GM13977 (cell line): Measurements from ENCODE around the gene SLC1A6.

Experiments
- DNase-seq: peaks from one replicate; pipeline ENCODE4 v3.0.0; 2012; ENCODE audit warnings: low spot score
- CTCF ChIP-seq: IDR thresholded peaks from 2 replicates; pipeline ENCODE4 v1.5.1; 2012; ENCODE audit warnings: mild to moderate bottlenecking, control low read depth; ENCODE audit not compliant: insufficient read depth; ENCODE audit errors: extremely low read depth, missing control alignments
- in situ Hi-C: fragments of 300-500 bp; cut with MboI; formaldehyde crosslinking; loops from one replicate; pipeline ENCODE4 v1.12.0; 2022; ENCODE audit warnings: low sequenced_read_pairs, low pct_unique_long_range_greater_than_20kb, mixed read lengths, inconsistent platforms; ENCODE audit not compliant: unreplicated experiment

The SLC1A6 gene

GRCh38 chr19:15014579-15014978 is 34.9 kb upstream of the SLC1A6 start:
- DNase-seq = no peak
- no peak for TF ChIP-seq CTCF
- in situ Hi-C loops = no loop called here

- in situ Hi-C loops = no loop called here
- no peak for TF ChIP-seq CTCF
- no peak for DNase-seq
These were observed 31.0 kb upstream of the SLC1A6 start for GRCh38 chr19:15010501-15011300.

GRCh38 chr19:15008308-15008707 is 28.6 kb upstream of the SLC1A6 start:
- no peak for TF ChIP-seq CTCF
- DNase-seq = no peak
- in situ Hi-C loops = no loop called here

- no peak for DNase-seq
- TF ChIP-seq CTCF = no peak
- in situ Hi-C loops = no loop called here
These were observed 18.3 kb upstream of the SLC1A6 start for GRCh38 chr19:14997981-14998380.

GRCh38 chr19:14992780-14993179 is 13.1 kb upstream of the SLC1A6 start:
- no peak for DNase-seq
- no peak for TF ChIP-seq CTCF
- in situ Hi-C loops = no loop called here

- TF ChIP-seq CTCF = no peak
- DNase-seq = no peak
- in situ Hi-C loops = no loop called here
These were observed 5.5 kb upstream of the SLC1A6 start for GRCh38 chr19:14985133-14985532.
